RWPE2 (cell line): Measurements from ENCODE around the gene DDC.

Experiments used
- ATAC-seq: fragments of 200-7000 bp; cut with Tn5 transposase; 3 replicates; pipeline ENCODE4 v1.9.1; 2021; ENCODE audit warnings: low read depth
- DNase-seq: peaks from one replicate; pipeline ENCODE4 v3.0.0-alpha.2; 2020; ENCODE audit warnings: low spot score
- H3K27ac ChIP-seq: fragments of 450-650 bp; 2 replicates; pipeline ENCODE4 v1.5.1; 2017; ENCODE audit warnings: mild to moderate bottlenecking; ENCODE audit not compliant: poor library complexity, severe bottlenecking
- H3K27me3 ChIP-seq: fragments of 250-450 bp; sonication (Bioruptor Pico); 2 replicates; pipeline ENCODE4 v1.5.1; 2021; ENCODE audit warnings: mild to moderate bottlenecking, moderate library complexity; ENCODE audit not compliant: insufficient read depth, poor library complexity, severe bottlenecking
- H3K36me3 ChIP-seq: fragments of 250-450 bp; sonication (Bioruptor Pico); 2 replicates; pipeline ENCODE4 v1.5.1; 2020; ENCODE audit warnings: low read depth, mild to moderate bottlenecking, moderate library complexity
- H3K4me1 ChIP-seq: fragments of 250-450 bp; sonication (Bioruptor Pico); 2 replicates; pipeline ENCODE4 v1.5.1; 2021; ENCODE audit warnings: mild to moderate bottlenecking, moderate library complexity; ENCODE audit not compliant: insufficient read depth, poor library complexity, severe bottlenecking
- H3K4me3 ChIP-seq: fragments of 250-450 bp; sonication (Bioruptor Pico); 2 replicates; pipeline ENCODE4 v1.5.1; 2021; ENCODE audit warnings: mild to moderate bottlenecking, moderate library complexity; ENCODE audit not compliant: severe bottlenecking
- H3K9me3 ChIP-seq: fragments of 250-450 bp; sonication (Bioruptor Pico); 2 replicates; pipeline ENCODE4 v1.5.1; 2021; ENCODE audit warnings: mild to moderate bottlenecking, moderate library complexity; ENCODE audit not compliant: severe bottlenecking
- TF ChIP-seq, protein P1 (sequence below): fragments of 450-650 bp; IDR thresholded peaks from one replicate; pipeline ENCODE4 v1.5.1; 2017; ENCODE audit warnings: mild to moderate bottlenecking, moderate library complexity; ENCODE audit not compliant: poor library complexity, severe bottlenecking

DDC gene

DNA sequence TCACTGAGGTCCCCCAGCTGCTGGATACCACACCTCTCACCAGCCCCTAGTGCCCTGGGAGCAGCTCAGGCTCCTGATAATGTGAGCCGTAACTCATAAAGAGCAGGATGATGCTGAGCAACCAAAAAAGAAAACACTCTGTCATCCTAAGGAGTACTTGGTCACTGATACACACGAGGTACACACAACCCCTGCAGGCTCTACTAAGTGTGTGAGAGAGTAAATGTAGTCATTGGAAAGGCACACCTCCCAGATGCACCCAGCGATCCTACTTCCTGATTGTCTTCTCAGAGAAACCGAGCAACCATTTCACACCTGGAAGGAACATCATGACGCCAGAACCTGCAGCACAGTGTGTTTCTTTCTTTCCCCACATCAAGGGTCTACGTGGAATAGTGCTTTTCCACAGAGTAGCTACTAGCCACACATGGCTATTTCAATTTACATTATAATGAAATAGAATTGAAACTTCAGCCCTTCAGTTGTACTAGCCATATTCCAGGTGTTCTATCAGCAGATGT lies 149.3 kb downstream of the DDC start:
- no peaks in the 10 kb centered on the region for H3K9me3 ChIP-seq
- H3K27me3 ChIP-seq: no peaks in the 10 kb centered on the region
- no peak overlapping the region for H3K4me3 ChIP-seq
- DNase-seq (no peak), ATAC-seq (no peak)
- H3K4me1 ChIP-seq: no peaks in the 10 kb centered on the region
- no peaks in the 10 kb centered on the region for H3K36me3 ChIP-seq
- TF ChIP-seq, protein P1, sequence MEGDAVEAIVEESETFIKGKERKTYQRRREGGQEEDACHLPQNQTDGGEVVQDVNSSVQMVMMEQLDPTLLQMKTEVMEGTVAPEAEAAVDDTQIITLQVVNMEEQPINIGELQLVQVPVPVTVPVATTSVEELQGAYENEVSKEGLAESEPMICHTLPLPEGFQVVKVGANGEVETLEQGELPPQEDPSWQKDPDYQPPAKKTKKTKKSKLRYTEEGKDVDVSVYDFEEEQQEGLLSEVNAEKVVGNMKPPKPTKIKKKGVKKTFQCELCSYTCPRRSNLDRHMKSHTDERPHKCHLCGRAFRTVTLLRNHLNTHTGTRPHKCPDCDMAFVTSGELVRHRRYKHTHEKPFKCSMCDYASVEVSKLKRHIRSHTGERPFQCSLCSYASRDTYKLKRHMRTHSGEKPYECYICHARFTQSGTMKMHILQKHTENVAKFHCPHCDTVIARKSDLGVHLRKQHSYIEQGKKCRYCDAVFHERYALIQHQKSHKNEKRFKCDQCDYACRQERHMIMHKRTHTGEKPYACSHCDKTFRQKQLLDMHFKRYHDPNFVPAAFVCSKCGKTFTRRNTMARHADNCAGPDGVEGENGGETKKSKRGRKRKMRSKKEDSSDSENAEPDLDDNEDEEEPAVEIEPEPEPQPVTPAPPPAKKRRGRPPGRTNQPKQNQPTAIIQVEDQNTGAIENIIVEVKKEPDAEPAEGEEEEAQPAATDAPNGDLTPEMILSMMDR: no peak
- H3K27ac ChIP-seq: no peak overlapping the region

- TF ChIP-seq, protein P1: no peak
- H3K4me3 ChIP-seq: no peak overlapping the region
- H3K36me3 ChIP-seq: no peaks in the 10 kb centered on the region
- ATAC-seq (no peak), DNase-seq (no peak)
- no peaks in the 10 kb centered on the region for H3K27me3 ChIP-seq
- H3K9me3 ChIP-seq: no peaks in the 10 kb centered on the region
- H3K27ac ChIP-seq: no peak overlapping the region
- no peaks in the 10 kb centered on the region for H3K4me1 ChIP-seq
These were observed 151.6 kb downstream of the DDC start for GRCh38 chr7:50413561-50413960.

- Histone ChIP-seq H3K4me3 (no peak overlapping the region), H3K4me1 (no peaks in the 10 kb centered on the region), H3K27ac (no peak overlapping the region), H3K27me3 (peaks cover 2% of the 10 kb centered on the region), H3K9me3 (no peaks in the 10 kb centered on the region), H3K36me3 (no peaks in the 10 kb centered on the region)
- ATAC-seq: no peak
- no peak for DNase-seq
- TF ChIP-seq, protein P1: no peak
These were observed 152.2 kb downstream of the DDC start for GRCh38 chr7:50412973-50413372.

DNA sequence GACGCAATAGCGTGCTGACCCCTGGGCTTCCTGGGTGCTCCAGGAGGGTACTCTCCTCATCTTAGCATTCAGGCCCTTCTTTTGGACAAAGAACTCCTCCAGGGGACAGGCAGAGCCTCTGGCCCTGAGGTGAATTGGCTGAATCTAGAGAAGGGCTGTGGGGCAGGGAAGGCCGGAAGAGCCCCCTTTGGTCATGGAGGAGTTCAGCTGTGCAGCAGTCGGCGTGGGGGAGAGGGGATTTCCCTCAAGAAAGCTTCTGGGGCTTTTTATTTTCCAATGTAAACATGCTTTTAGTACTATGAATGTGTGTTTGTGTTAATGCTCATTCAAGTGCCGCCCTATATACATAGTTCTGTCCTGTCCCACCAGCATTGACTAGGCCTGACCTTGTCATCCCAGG lies 153.9 kb downstream of the DDC start:
- no peaks in the 10 kb centered on the region for H3K4me1 ChIP-seq
- TF ChIP-seq, protein P1: no peak

GRCh38 chr7:50409856-50410745 lies 155.1 kb downstream of the DDC start:
- Histone ChIP-seq H3K27me3 (peaks cover 9% of the 10 kb centered on the region), H3K9me3 (no peaks in the 10 kb centered on the region), H3K27ac (no peak overlapping the region), H3K4me1 (no peaks in the 10 kb centered on the region), H3K4me3 (no peak overlapping the region), H3K36me3 (no peaks in the 10 kb centered on the region)
- DNase-seq (no peak), ATAC-seq (no peak)
- TF ChIP-seq, protein P1: no peak

More for the DNA sequence above, 153.9 kb downstream of the DDC start:
- Histone ChIP-seq H3K27me3 (peaks cover 9% of the 10 kb centered on the region), H3K9me3 (no peaks in the 10 kb centered on the region), H3K4me3 (no peak overlapping the region), H3K27ac (no peak overlapping the region), H3K36me3 (no peaks in the 10 kb centered on the region)
- DNase-seq (no peak), ATAC-seq (no peak)
